ENCODE measurements around the gene DSG2.

DNA sequence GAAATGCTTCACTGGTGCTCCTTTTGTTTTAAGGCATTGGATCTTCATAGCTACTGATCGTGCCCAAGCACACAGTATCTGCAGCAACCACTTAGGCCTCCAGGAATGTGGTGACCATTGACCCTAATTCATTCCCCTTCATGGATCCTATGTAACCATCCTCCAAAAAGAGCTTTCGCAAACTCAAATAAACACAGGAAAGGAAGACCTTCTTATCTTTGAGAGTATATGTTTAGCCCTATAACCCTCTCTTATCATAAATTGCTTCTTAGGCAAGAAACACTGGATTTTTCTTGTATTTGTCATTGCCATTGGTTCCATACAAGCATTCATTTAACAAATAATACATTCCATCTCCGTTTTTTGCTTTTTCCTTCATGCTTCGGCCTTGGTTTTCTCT is 89.6 kb downstream of the DSG2 start:
- TF ChIP-seq CTCF (IDR thresholded peaks at IDR 0.05): no peak
- no peak for TF ChIP-seq POLR2A (IDR thresholded peaks at IDR 0.05)
